ENCODE results near the gene PIMREG. TPM values are rescaled to one million over a fixed set of nuclear protein-coding genes. Genes with fewer than 3 reads are reported as not detected.

The PIMREG gene, protein sequence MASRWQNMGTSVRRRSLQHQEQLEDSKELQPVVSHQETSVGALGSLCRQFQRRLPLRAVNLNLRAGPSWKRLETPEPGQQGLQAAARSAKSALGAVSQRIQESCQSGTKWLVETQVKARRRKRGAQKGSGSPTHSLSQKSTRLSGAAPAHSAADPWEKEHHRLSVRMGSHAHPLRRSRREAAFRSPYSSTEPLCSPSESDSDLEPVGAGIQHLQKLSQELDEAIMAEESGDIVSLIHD
- 1 to 10 TPM in 1 of 3 donors, not detected in 2; 4.3 TPM for total RNA-seq

DNA sequence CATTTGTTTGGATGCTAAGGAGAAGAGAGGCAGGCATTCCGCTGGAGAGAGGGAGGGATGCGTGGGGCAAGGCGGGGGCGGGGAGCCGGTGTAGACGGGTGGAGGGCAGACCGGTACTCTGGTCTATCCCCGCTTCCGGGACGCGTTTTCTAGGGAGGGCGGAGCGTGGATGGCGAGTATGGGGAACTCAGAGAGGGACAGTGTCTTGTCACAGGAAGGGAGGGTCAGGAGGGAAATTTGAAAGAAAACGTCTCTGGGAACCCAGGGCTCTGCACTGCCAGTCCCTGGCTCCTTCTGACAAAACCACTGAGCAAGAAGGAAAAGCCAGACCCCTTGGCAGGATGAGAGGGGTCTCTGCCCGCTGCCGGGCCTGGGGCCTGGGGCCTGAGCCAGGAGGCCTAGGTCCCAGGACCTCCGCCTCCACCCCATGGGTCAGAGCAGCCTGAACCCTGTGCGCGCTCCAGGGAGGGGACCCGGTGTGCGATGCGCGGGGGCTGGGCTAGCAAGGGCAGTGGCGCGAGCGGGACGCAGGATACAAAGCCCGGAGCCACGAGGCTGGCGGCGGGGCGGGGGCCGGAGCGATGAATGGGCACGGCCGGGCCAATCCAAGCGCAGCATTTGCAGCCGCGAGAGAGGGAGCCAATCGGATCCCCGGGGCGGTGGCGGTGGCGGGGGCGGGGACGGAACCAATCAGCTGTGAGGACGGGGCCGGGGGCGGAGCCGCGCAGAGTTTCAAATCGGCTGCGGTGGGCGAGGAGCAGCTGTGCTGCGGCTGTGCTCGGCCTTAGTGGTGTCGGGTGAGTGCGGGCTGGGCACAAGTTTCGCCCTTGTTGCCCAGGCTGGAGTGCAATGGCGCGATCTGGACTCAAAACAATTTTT is at the start of gene PIMREG:
Gene PIMREG (plus strand): TSS at position 764 of the 879 bp plus-strand sequence. CDS start 656 bp downstream, outside the sequence.
- H3K9me3 ChIP-seq: no peaks in the 10 kb centered on the region
- peak within 1 kb of the TSS; percentile 45 to 67 (median 66) for H3K4me3 ChIP-seq
- TF ChIP-seq POLR2A (IDR thresholded peaks at IDR 0.05): no peak
- TF ChIP-seq POLR2AphosphoS5 (IDR thresholded peaks at IDR 0.05): no peak
- TF ChIP-seq, protein P1, sequence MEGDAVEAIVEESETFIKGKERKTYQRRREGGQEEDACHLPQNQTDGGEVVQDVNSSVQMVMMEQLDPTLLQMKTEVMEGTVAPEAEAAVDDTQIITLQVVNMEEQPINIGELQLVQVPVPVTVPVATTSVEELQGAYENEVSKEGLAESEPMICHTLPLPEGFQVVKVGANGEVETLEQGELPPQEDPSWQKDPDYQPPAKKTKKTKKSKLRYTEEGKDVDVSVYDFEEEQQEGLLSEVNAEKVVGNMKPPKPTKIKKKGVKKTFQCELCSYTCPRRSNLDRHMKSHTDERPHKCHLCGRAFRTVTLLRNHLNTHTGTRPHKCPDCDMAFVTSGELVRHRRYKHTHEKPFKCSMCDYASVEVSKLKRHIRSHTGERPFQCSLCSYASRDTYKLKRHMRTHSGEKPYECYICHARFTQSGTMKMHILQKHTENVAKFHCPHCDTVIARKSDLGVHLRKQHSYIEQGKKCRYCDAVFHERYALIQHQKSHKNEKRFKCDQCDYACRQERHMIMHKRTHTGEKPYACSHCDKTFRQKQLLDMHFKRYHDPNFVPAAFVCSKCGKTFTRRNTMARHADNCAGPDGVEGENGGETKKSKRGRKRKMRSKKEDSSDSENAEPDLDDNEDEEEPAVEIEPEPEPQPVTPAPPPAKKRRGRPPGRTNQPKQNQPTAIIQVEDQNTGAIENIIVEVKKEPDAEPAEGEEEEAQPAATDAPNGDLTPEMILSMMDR (IDR thresholded peaks at IDR 0.05): no peak
- peak within 1 kb of the TSS; percentile 5 to 58 for H3K27ac ChIP-seq
- intact Hi-C loops (cut with DNase I; ENCODE audit: low total_unique reads): no loop called here
- H3K27me3 ChIP-seq: no peaks in the 10 kb centered on the region
- DNase-seq (ENCODE audit: low spot score in 2 of 2): peak; percentile 94 to 96
- H3K4me1 ChIP-seq: no peaks in the 10 kb centered on the region
- H3K36me3 ChIP-seq: no peaks in the 10 kb centered on the region

DNA sequence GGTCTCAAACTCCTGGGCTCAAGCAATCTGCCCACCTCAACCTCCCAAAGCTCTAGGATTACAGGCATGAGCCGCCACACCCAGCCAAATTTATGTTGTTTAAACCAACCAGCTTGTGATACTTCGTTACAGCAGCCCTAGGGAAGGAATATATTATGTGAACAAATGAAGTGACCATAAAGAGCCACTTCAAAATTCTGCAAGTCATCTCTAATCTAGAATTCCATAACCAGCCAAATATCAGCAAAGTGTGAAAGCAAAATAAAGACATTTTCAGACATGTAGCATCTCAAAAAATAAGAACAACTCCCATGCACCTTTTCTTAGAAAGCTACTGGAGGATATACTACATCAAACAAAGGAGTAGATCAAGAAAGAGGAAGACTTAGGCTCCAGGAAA is 45.3 kb upstream of the PIMREG start:
- no peaks in the 10 kb centered on the region for H3K4me1 ChIP-seq
- H3K27me3 ChIP-seq: peaks cover 0 to 27% of the 10 kb centered on the region in 2 donors
- no peak for DNase-seq (ENCODE audit: low spot score in 2 of 2)
- H3K27ac ChIP-seq: no peak overlapping the region
- intact Hi-C loops (cut with DNase I; ENCODE audit: low total_unique reads): no loop called here
- TF ChIP-seq, protein P1 (IDR thresholded peaks at IDR 0.05): no peak
- TF ChIP-seq POLR2A (IDR thresholded peaks at IDR 0.05) (no peak), POLR2AphosphoS5 (IDR thresholded peaks at IDR 0.05) (no peak)
- H3K36me3 ChIP-seq: no peaks in the 10 kb centered on the region
- H3K4me3 ChIP-seq: no peak overlapping the region
- H3K9me3 ChIP-seq: peaks cover 5 to 19% of the 10 kb centered on the region in 2 donors

DNA sequence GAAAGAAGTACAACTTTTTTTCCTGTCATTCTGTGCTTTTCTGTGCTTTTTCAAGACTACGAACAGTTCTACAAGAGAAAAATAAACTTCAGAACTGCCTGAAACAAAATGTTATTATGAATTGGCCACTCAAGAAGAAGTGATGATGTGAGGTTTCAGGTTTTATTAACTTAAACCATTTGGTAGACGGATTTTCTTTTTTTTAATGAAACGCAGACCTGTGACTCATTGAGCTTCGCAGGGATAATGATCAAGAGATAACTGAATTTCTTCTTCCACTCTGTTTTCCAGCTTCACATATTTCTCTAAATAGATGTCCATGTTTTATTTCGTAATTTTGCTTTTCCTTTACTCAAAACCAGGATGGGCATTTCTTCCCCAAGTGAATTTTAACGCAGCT is 42.0 kb upstream of the PIMREG start:
- intact Hi-C loops (cut with DNase I; ENCODE audit: low total_unique reads): no loop called here
- no peaks in the 10 kb centered on the region for H3K36me3 ChIP-seq
- no peak for DNase-seq (ENCODE audit: low spot score in 2 of 2)
- no peak for TF ChIP-seq POLR2A (IDR thresholded peaks at IDR 0.05)
- TF ChIP-seq POLR2AphosphoS5 (IDR thresholded peaks at IDR 0.05): no peak
- TF ChIP-seq, protein P1 (IDR thresholded peaks at IDR 0.05): no peak
- H3K9me3 ChIP-seq: peaks cover 5 to 19% of the 10 kb centered on the region in 2 donors
- H3K27ac ChIP-seq: no peak overlapping the region
- H3K4me1 ChIP-seq: no peaks in the 10 kb centered on the region
- peaks cover 0 to 4% of the 10 kb centered on the region in 2 donors for H3K27me3 ChIP-seq
- H3K4me3 ChIP-seq: no peak overlapping the region

DNA sequence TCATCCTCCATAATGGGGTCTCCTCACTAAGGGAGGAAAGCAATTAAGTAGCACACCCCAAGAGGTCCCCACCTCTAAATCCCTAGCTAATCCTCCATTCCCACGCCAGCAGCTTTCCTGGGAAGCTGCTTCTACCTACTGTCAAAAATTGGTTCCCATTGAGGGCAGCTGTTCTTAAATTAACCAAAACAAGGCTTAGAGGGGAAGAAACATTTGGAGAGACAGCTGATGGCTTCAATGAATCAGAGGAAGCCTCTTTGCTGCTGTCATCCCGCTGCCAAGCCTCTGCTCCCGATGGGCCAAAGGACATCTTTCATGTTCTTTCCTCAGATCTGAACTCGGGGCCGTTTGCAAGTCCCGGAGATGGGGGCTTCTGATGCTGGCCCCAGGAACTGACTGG is 36.0 kb upstream of the PIMREG start:
- Histone ChIP-seq H3K4me3 (no peak overlapping the region), H3K36me3 (no peaks in the 10 kb centered on the region), H3K4me1 (no peaks in the 10 kb centered on the region), H3K9me3 (no peaks in the 10 kb centered on the region), H3K27ac (no peak overlapping the region), H3K27me3 (peaks cover 0 to 14% of the 10 kb centered on the region in 2 donors)
- intact Hi-C loops (cut with DNase I; ENCODE audit: low total_unique reads): no loop called here
- TF ChIP-seq POLR2A (IDR thresholded peaks at IDR 0.05) (no peak), POLR2AphosphoS5 (IDR thresholded peaks at IDR 0.05) (no peak)
- TF ChIP-seq, protein P1 (IDR thresholded peaks at IDR 0.05): no peak
- DNase-seq (ENCODE audit: low spot score in 2 of 2): no peak

DNA sequence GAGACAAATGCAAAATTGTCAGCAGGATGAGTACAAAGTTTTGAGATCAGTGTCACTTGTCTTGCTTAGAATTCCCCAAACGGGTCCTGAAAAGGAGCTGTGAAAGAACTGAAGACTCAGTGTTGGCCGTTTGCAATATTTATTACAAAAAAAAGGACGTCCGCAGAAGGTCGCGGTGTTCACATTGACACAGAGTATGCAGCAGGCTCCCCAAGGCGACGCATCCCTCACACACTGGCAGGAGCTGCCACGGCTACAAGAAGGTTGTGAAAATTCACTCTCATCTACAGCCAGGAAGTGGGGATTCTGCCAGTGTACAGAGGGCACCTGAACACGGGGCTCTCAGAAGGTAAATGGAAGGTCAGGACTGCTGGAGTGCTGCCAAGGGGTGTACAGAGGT is 35.5 kb upstream of the PIMREG start:
- no peak overlapping the region for H3K4me3 ChIP-seq
- H3K36me3 ChIP-seq: no peaks in the 10 kb centered on the region
- H3K9me3 ChIP-seq: no peaks in the 10 kb centered on the region
- intact Hi-C loops (cut with DNase I; ENCODE audit: low total_unique reads): no loop called here
- TF ChIP-seq POLR2AphosphoS5 (IDR thresholded peaks at IDR 0.05) (no peak), POLR2A (IDR thresholded peaks at IDR 0.05) (no peak)
- TF ChIP-seq, protein P1 (IDR thresholded peaks at IDR 0.05): no peak
- DNase-seq (ENCODE audit: low spot score in 2 of 2): no peak
- peaks cover 0 to 14% of the 10 kb centered on the region in 2 donors for H3K27me3 ChIP-seq
- no peak overlapping the region for H3K27ac ChIP-seq
- H3K4me1 ChIP-seq: no peaks in the 10 kb centered on the region

Measured in breast epithelium (tissue), 4 donors.